Neural cell (in vitro differentiated cells): Measurements from ENCODE around the gene PSENEN.
"Not testable (repeated sequence)": the region's sequence is repeated elsewhere in the genome, so short reads cannot be mapped to it uniquely, and the experiment has no call there.

Experiments used
- POLR2AphosphoS5 ChIP-seq: IDR thresholded peaks from 2 replicates; pipeline ENCODE4 v1.6.1; 2012
- TF ChIP-seq, protein P1 (sequence below): fragments of 450-650 bp; IDR thresholded peaks from 2 replicates; pipeline ENCODE4 v1.5.1; 2014; ENCODE audit warnings: antibody characterized with exemption, mild to moderate bottlenecking, moderate library complexity; ENCODE audit not compliant: poor library complexity, severe bottlenecking

DNA sequence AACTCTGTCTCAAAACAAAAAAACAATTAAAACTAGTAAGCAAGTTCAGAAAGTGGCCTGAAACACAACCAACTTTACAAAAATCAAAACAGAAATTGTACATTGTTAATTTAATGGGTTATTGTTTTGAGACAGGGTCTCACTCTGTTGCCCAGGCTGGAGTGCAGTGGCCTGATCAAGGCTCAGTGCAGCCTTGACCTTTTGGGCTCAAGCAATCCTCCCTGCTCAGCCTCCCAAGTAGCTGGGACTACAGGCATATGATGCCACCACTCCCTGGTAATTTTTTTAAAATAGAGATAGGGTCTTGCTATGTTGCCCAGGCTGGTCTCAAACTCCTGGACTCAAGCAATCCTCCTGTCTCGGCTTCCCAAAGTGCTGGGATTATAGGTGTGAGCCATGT is 50.1 kb downstream of the PSENEN start:
- TF ChIP-seq, protein P1, sequence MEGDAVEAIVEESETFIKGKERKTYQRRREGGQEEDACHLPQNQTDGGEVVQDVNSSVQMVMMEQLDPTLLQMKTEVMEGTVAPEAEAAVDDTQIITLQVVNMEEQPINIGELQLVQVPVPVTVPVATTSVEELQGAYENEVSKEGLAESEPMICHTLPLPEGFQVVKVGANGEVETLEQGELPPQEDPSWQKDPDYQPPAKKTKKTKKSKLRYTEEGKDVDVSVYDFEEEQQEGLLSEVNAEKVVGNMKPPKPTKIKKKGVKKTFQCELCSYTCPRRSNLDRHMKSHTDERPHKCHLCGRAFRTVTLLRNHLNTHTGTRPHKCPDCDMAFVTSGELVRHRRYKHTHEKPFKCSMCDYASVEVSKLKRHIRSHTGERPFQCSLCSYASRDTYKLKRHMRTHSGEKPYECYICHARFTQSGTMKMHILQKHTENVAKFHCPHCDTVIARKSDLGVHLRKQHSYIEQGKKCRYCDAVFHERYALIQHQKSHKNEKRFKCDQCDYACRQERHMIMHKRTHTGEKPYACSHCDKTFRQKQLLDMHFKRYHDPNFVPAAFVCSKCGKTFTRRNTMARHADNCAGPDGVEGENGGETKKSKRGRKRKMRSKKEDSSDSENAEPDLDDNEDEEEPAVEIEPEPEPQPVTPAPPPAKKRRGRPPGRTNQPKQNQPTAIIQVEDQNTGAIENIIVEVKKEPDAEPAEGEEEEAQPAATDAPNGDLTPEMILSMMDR: not testable (repeated sequence)
- TF ChIP-seq POLR2AphosphoS5: not testable (repeated sequence)
